K562 (cell line): ENCODE measurements around the gene SHTN1. TPM values are rescaled to one million over a fixed set of nuclear protein-coding genes. Genes with fewer than 3 reads are reported as not detected.
A peak's percentile ranks its signal among the peaks of the same experiment; 100 is the strongest.

ENCODE experiments used
- ATAC-seq: fragments of 200-7000 bp; cut with Tn5 transposase; 3 replicates; pipeline ENCODE4 v1.9.1; 2020; ENCODE audit warnings: moderate library complexity
- BruUV-seq: library from RNA; stranded (reverse); fragments of 400-500 nt; replicated peaks from 2 replicates; lab custom pipeline; 2021; lab: Mats Ljungman, UMichigan
- CTCF ChIA-PET: fragments of 300-600 bp; formaldehyde crosslinking; extraction: SDS; loops from one replicate; lab custom pipeline; 2021; ENCODE audit warnings: low intra/inter-chr PET ratio; lab: Yijun Ruan, JAX
- POLR2A ChIA-PET: fragments of 300-600, 350-650 bp; sonication (Branson Sonifier 250); formaldehyde crosslinking; extraction: SDS; loops from one replicate; lab custom pipeline; 2021; ENCODE audit warnings: antibody characterized with exemption, inconsistent platforms; lab: Yijun Ruan, JAX
- DNase-seq, 4 experiments: peaks; one replicate each; pipeline versions ENCODE4 v3.0.0 to v3.0.0-alpha.2; 2011 to 2018; ENCODE audit warnings: low spot score in 3 of 4, mixed read lengths in 3 of 4; ENCODE audit errors: extremely low read depth in 1 of 4
- FAIRE-seq: peaks from 2 replicates; lab custom pipeline; 2011; peaks lifted over from hg19 to GRCh38; lab: Jason Lieb, UNC
- H2AFZ ChIP-seq: 2 replicates; pipeline ENCODE4 v1.6.0; 2011; ENCODE audit warnings: low read depth, low read length, control low read depth, inconsistent platforms
- H3K27ac ChIP-seq: fragments of 200-600 bp; 3 replicates; pipeline ENCODE4 v1.8.0; 2011; ENCODE audit warnings: low read depth, mild to moderate bottlenecking, control low read depth, inconsistent platforms, low read length, moderate library complexity, mixed read lengths; ENCODE audit errors: extremely low read depth
- H3K27me3 ChIP-seq, 2 experiments: fragments of 300-600 bp in 1 of 2; 2 replicates in 1 of 2; 3 replicates in 1 of 2; pipeline versions ENCODE4 v1.6.0 to v1.8.0; 2011; ENCODE audit warnings: inconsistent platforms in 2 of 2, low read length in 2 of 2, mild to moderate bottlenecking in 1 of 2, mixed read lengths in 1 of 2, moderate library complexity in 1 of 2; ENCODE audit not compliant: control insufficient read depth in 2 of 2, insufficient read depth in 2 of 2
- H3K36me3 ChIP-seq: fragments of 300-600 bp; 3 replicates; pipeline ENCODE4 v1.8.0; 2011; ENCODE audit warnings: mild to moderate bottlenecking, low read length, inconsistent platforms; ENCODE audit not compliant: control insufficient read depth, insufficient read depth
- H3K4me1 ChIP-seq, 2 experiments: fragments of 200-600 bp in 1 of 2; replicated peaks in 1 of 2; 2 replicates in 1 of 2; 3 replicates in 1 of 2; pipeline versions ENCODE4 v1.5.1 to v1.8.0; 2011; ENCODE audit warnings: inconsistent platforms in 2 of 2, low read length in 2 of 2, mild to moderate bottlenecking in 1 of 2, mixed read lengths in 1 of 2, moderate library complexity in 1 of 2; ENCODE audit not compliant: control insufficient read depth in 2 of 2, insufficient read depth in 2 of 2
- H3K4me2 ChIP-seq: 2 replicates; pipeline ENCODE4 v1.6.1; 2011; ENCODE audit warnings: low read length, control low read depth, inconsistent platforms, mixed read lengths; ENCODE audit not compliant: insufficient read depth
- H3K4me3 ChIP-seq: fragments of 200-600 bp; sonication (generic), shearing (Covaris generic); 2 replicates; pipeline ENCODE4 v1.5.1; 2016; ENCODE audit warnings: control low read depth, inconsistent platforms
- H3K79me2 ChIP-seq: fragments of 200-600 bp; 3 replicates; pipeline ENCODE4 v1.8.0; 2011; ENCODE audit warnings: low read length, inconsistent platforms; ENCODE audit not compliant: control insufficient read depth, insufficient read depth
- H3K9ac ChIP-seq, 2 experiments: 2 replicates each; pipeline versions ENCODE4 v1.6.0 to v1.6.1; 2011; ENCODE audit warnings: low read depth in 2 of 2, low read length in 2 of 2, control low read depth in 1 of 2, inconsistent platforms in 1 of 2, mild to moderate bottlenecking in 1 of 2, mixed read lengths in 1 of 2; ENCODE audit not compliant: insufficient read depth in 1 of 2
- H3K9me1 ChIP-seq: one replicate; pipeline ENCODE4 v1.6.0; 2011; ENCODE audit warnings: inconsistent platforms, mild to moderate bottlenecking, low read length, moderate library complexity; ENCODE audit not compliant: control insufficient read depth, insufficient read depth
- H3K9me3 ChIP-seq: replicated peaks from 2 replicates; pipeline ENCODE4 v1.5.1; 2011; ENCODE audit warnings: low read depth, low read length, inconsistent platforms; ENCODE audit not compliant: control insufficient read depth, insufficient read depth
- H4K20me1 ChIP-seq: replicated peaks from 2 replicates; pipeline ENCODE4 v1.6.1; 2011; ENCODE audit warnings: low read length, inconsistent platforms, mixed read lengths; ENCODE audit not compliant: control insufficient read depth, insufficient read depth
- FOXJ2 ChIP-seq: fragments of 200-800 bp; sonication (Bioruptor generic); IDR thresholded peaks from 2 replicates; pipeline ENCODE4 v1.6.1; 2016; ENCODE audit warnings: missing genetic modification characterization, missing compliant biosample characterization
- NR2C1 ChIP-seq, 2 experiments: fragments of 450-650 bp; IDR thresholded peaks; 2 replicates each; pipeline ENCODE4 v1.6.1; 2017; ENCODE audit warnings: mild to moderate bottlenecking in 2 of 2, antibody characterized with exemption in 1 of 2, inconsistent platforms in 1 of 2, missing compliant biosample characterization in 1 of 2, missing genetic modification characterization in 1 of 2
- PURB ChIP-seq: sonication (generic); formaldehyde crosslinking; IDR thresholded peaks from 2 replicates; pipeline ENCODE4 v1.9.0; 2021; ENCODE audit warnings: low read depth, mild to moderate bottlenecking, missing genetic modification reagents
- RAD21 ChIP-seq, 2 experiments: fragments of 250-450 bp in 1 of 2; fragments of 450-650 bp in 1 of 2; sonication (Bioruptor Pico) in 1 of 2; formaldehyde crosslinking in 1 of 2; IDR thresholded peaks in 1 of 2; conservative IDR thresholded peaks in 1 of 2; 2 replicates each; pipeline versions ENCODE4 v1.4.0 to v1.8.0; 2020 to 2022; ENCODE audit warnings: mild to moderate bottlenecking in 2 of 2, moderate library complexity in 1 of 2
- SNIP1 ChIP-seq: fragments of 450-650 bp; IDR thresholded peaks from 2 replicates; pipeline ENCODE4 v1.7.1; 2017; ENCODE audit warnings: low read depth, mild to moderate bottlenecking
- STAG1 ChIP-seq: sonication (generic); formaldehyde crosslinking; IDR thresholded peaks from 2 replicates; pipeline ENCODE4 v1.5.0; 2020; ENCODE audit warnings: missing genetic modification reagents, borderline replicate concordance
- TRIM24 ChIP-seq, 2 experiments: fragments of 450-650 bp; IDR thresholded peaks; 2 replicates each; pipeline ENCODE4 v1.6.1; 2016
- WGBS: fragments of 100-300 bp; shearing (Covaris generic); methylation state at CpG from one replicate; pipeline ENCODE4 v1.1.6; 2016; ENCODE audit warnings: low coverage, mixed read lengths; ENCODE audit not compliant: insufficient coverage; ENCODE audit errors: missing lambda C conversion rate; 5-methylcytosine and 5-hydroxymethylcytosine counted together
- in situ Hi-C: fragments of 300-500 bp; cut with MboI; formaldehyde crosslinking; loops from 4 replicates; pipeline ENCODE4 v1.15.0; 2018; ENCODE audit warnings: inconsistent platforms, mixed read lengths
- intact Hi-C: fragments of 100-400 bp; cut with micrococcal nuclease; formaldehyde crosslinking; loops from 2 replicates; pipeline ENCODE4 v1.14.2; 2022
- polyA plus RNA-seq, 8 experiments: library from polyadenylated mRNA; depleted of rRNA in 4 of 8; stranded (reverse) in 5 of 8; unstranded in 3 of 8; fragments of >200 nt; fragmentation: Nextera tagmentation in 2 of 8; fragmentation: Illumina TruSeq in 1 of 8; extraction: Ambion mirVana in 2 of 8; extraction: Trizol in 1 of 8; gene quantifications; 2 replicates each; pipeline versions ENCODE4 v1.2.1 to v1.2.3, GENCODE V29; 2011 to 2014; ENCODE audit warnings: inconsistent platforms in 1 of 8, missing spikeins in 1 of 8
- total RNA-seq, 7 experiments: library from RNA; depleted of rRNA in 6 of 7; stranded (reverse); fragments of >200 nt in 6 of 7; fragmentation: Illumina TruSeq in 2 of 7; extraction: Trizol in 2 of 7; gene quantifications; 2 replicates each; pipeline versions ENCODE4 v1.2.1 to v1.2.3, GENCODE V29; 2011 to 2021; ENCODE audit warnings: low replicate concordance in 1 of 7
- TF ChIP-seq, protein P1 (sequence below): sonication (generic); formaldehyde crosslinking; IDR thresholded peaks from 2 replicates; pipeline ENCODE4 v1.8.0; 2022; ENCODE audit warnings: missing genetic modification reagents, mild to moderate bottlenecking, moderate library complexity, borderline replicate concordance
- TF ChIP-seq, protein P2 (sequence below): sonication (generic); formaldehyde crosslinking; IDR thresholded peaks from 2 replicates; pipeline ENCODE4 v1.8.0; 2022; ENCODE audit warnings: mild to moderate bottlenecking, missing genetic modification reagents
- TF ChIP-seq, protein P3 (sequence below): sonication (generic); formaldehyde crosslinking; IDR thresholded peaks from 2 replicates; pipeline ENCODE4 v1.8.0; 2022; ENCODE audit warnings: mild to moderate bottlenecking, missing genetic modification reagents

Gene SHTN1
- total and polyA plus RNA-seq, 9 of the 15 experiments (the other 6 are each of a cell fraction or from before 2014, with no cell fraction given), result 5.4 to 21.3 (median 13.3) TPM

DNA sequence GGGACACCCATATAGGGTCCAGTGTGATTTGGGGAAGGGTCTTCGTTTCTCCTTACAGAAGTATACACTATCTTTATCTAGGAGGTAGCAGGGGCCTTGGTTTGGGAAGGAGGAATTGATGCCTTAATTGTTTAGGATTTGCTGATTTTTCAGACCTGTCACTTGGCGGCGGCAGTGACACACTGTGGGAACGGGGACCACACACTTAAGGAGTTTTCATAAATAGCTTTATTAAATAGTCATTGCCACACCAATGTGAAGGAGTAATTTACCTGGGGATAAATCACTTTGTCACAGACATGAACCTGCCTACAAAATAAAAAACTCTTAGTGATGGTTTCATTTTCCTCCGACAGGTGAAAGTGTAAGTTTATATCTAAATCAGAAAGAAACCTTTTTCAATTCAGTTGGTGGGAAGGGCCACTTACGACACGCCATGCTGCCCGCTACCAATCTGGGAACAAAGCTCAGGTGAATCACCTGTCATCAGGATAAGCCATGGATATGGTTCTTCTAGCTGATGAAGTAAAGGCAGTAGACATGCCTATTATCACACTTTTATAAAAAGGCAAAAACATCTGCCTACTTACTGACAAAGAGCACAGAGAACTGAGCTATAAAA lies 168.0 kb downstream of the SHTN1 start (continued):
- TF ChIP-seq FOXJ2 (no peak), STAG1 (CRISPR knock-in tag) (peak; percentile 18; the same call in 1 of the 2 replicates), RAD21 (CRISPR knock-in tag; conservative IDR thresholded peaks at IDR 0.05 in 1 of 2, IDR thresholded peaks at IDR 0.05 in 1 of 2) (peak; percentile 54 to 65)

DNA sequence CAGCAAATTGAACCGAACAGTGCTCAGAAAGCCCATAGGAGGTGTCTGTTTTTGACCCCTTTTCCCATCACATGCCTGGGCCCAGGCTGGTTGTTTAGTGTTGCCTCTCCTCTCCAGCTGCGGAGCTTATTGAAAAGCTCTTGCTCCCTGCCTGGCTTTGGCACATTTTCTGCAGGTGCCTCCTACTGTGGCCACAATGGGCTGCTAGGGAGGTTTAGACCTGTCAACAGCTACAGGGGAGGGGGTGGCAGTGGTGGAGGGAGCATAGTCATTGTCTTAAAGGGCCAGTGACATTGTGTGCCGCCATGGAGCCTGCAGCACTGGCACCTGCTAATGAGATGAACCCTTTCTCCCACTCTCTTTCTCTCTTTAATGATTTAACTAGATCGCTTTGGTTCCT lies 168.9 kb downstream of the SHTN1 start:
- in situ Hi-C loops, result no loop called here
- ChIA-PET CTCF (interaction anchor here (1.4 to 2.8 kb wide), 2 partner anchors 332 to 340 kb away, joined by 3 to 11 read pairs; no protein-coding TSS in a partner anchor), POLR2A (interaction anchor here (0.6 to 1.2 kb wide), 3 partner anchors 13 to 165 kb away, joined by 3 to 4 read pairs (median 3); partner anchors contain the start of gene ENO4)
- Histone ChIP-seq H3K9me1 (no peaks in the 10 kb centered on the region), H3K4me1 (no peaks in the 10 kb centered on the region), H3K79me2 (no peaks in the 10 kb centered on the region), H4K20me1 (no peaks in the 10 kb centered on the region; the same call in 1 of the 2 replicates), H3K27me3 (peaks cover 9 to 44% of the 10 kb centered on the region in 2 experiments; a peak in 4 of 5 replicates), H3K4me3 (no peak overlapping the region), H3K9me3 (no peaks in the 10 kb centered on the region), H2AFZ (no peak overlapping the region), H3K36me3 (no peaks in the 10 kb centered on the region), H3K27ac (no peak overlapping the region), H3K4me2 (no peak overlapping the region), H3K9ac (no peak overlapping the region)
- TF ChIP-seq NR2C1 (IDR thresholded peaks at IDR 0.05) (no peak), NR2C1 (tag; IDR thresholded peaks at IDR 0.05) (no peak), SNIP1 (no peak), PURB (no peak), TRIM24 (IDR thresholded peaks at IDR 0.05) (no peak)
- TF ChIP-seq, protein P1, sequence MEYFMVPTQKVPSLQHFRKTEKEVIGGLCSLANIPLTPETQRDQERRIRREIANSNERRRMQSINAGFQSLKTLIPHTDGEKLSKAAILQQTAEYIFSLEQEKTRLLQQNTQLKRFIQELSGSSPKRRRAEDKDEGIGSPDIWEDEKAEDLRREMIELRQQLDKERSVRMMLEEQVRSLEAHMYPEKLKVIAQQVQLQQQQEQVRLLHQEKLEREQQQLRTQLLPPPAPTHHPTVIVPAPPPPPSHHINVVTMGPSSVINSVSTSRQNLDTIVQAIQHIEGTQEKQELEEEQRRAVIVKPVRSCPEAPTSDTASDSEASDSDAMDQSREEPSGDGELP, result no peak
- TF ChIP-seq, protein P2, sequence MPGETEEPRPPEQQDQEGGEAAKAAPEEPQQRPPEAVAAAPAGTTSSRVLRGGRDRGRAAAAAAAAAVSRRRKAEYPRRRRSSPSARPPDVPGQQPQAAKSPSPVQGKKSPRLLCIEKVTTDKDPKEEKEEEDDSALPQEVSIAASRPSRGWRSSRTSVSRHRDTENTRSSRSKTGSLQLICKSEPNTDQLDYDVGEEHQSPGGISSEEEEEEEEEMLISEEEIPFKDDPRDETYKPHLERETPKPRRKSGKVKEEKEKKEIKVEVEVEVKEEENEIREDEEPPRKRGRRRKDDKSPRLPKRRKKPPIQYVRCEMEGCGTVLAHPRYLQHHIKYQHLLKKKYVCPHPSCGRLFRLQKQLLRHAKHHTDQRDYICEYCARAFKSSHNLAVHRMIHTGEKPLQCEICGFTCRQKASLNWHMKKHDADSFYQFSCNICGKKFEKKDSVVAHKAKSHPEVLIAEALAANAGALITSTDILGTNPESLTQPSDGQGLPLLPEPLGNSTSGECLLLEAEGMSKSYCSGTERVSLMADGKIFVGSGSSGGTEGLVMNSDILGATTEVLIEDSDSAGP, result 0 out of 2 replicates have a peak, but pooled peaks have one; percentile 17
- TF ChIP-seq, protein P3, sequence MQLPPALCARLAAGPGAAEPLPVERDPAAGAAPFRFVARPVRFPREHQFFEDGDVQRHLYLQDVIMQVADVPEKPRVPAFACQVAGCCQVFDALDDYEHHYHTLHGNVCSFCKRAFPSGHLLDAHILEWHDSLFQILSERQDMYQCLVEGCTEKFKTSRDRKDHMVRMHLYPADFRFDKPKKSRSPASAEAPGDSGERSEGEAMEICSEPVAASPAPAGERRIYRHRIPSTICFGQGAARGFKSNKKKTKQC (CRISPR knock-in tag), result no peak
- 0% methylated on average over 2 of the region's 4 CpGs for WGBS
- no TSS peak for BruUV-seq
- ATAC-seq, result peak; percentile 67
- intact Hi-C loops, result loop anchor here (2.0 to 5.0 kb wide), 3 partner anchors 236 to 339 kb away; no protein-coding TSS in a partner anchor
- DNase-seq, result peak in 1 of 4 experiments; percentile 13
- FAIRE-seq, result no peak
